Mononuclear cell (primary cell): ENCODE data around the gene RBFOX1. TPM values are rescaled to one million over a fixed set of nuclear protein-coding genes. Genes with fewer than 3 reads are reported as not detected.
"Not testable (repeated sequence)": the region's sequence is repeated elsewhere in the genome, so short reads cannot be mapped to it uniquely, and the experiment has no call there.

Experiments used
- H3K27me3 ChIP-seq: 2 replicates; pipeline ENCODE4 v1.6.0; 2011; ENCODE audit warnings: low read length, control low read depth; ENCODE audit not compliant: insufficient read depth
- H3K4me1 ChIP-seq: 2 replicates; pipeline ENCODE4 v1.5.1; 2011; ENCODE audit warnings: mild to moderate bottlenecking, low read length, control low read depth; ENCODE audit not compliant: insufficient read depth
- H3K4me3 ChIP-seq: 2 replicates; pipeline ENCODE4 v1.5.1; 2011; ENCODE audit warnings: mild to moderate bottlenecking, low read length, moderate library complexity
- H3K9me3 ChIP-seq: 2 replicates; pipeline ENCODE4 v1.5.1; 2011; ENCODE audit warnings: low read depth, mild to moderate bottlenecking, control low read depth, low read length
- total RNA-seq: library from RNA; depleted of rRNA; stranded (reverse); fragments of >200 nt; gene quantifications from one replicate; pipeline ENCODE4 v1.2.3, GENCODE V29; 2012

Gene RBFOX1
- total RNA-seq, 1 donor, result not detected

DNA sequence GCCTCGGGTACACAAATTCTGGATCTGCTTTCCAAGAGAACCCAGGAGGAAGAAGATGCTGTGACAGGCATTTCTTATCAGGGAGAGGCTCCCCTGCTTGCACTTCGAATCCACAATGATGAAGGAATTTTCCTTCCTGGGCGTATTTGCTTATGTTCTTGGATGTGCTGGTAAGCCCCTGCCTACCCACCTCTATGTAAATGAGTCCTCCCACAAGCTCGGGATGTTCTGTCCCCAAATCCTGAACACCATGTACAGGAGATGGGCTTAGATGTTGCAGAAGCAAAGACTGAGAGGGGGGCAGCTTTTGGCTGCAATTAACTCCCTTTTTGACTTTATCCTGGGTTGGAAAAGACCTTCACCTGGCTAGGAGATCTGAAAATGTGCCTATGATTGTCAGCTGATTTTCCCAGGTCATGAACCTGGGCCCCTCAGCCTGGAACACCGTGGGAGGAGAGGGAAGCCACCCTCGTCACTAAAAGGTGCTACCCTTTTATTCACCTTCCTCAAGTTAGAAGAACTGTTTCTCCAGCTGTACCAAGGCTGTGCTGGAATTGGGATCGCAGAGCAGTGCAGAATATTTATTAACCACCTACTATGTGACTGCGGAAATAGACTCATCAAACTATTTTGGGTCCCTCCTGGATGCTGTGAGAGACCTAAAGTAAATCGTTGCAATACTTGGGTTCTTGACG lies 150.1 kb downstream of the RBFOX1 start:
- Histone ChIP-seq H3K4me3 (no peak overlapping the region), H3K4me1 (no peaks in the 10 kb centered on the region), H3K9me3 (no peaks in the 10 kb centered on the region), H3K27me3 (no peaks in the 10 kb centered on the region)

DNA sequence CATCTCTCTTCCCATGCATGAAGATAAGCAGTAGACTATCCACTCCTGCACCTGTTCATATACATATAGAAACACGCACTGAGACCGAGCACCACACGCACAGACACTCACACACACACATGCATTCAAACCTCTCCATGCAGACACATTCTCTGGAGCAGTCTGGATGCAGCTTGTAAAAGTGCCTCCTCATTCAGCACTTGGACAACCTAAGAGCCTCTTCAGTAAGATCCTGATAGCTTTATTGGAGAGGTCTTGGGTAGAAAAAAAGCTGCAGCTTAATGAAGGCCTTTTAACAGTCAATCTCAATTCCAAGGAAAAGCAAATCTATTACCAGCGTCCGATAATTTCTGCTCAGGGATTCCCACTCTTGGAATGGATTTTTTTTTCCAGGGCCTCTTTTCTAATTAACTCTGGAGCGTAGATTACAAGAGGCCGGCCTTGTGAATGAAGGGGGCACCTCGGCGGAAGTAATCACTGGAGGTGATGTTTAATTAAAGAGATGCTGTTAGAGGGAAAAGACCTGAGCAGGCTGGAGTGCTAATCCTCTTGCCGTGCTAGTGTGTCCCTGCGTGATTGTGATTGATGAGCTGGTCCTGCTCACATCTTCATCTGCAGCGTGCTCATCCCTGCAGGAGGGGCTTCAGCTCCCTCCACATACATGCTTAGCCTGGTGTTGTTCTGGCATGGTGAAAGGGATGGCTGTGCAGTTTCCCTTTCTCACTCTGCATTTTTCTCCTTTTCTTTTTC lies 155.1 kb downstream of the RBFOX1 start:
- no peaks in the 10 kb centered on the region for H3K4me1 ChIP-seq
- no peak overlapping the region for H3K4me3 ChIP-seq
- H3K27me3 ChIP-seq, result no peaks in the 10 kb centered on the region
- H3K9me3 ChIP-seq, result no peaks in the 10 kb centered on the region

- H3K4me3 ChIP-seq, result no peak overlapping the region
Observed at GRCh38 chr16:7492122-7492521, 159.5 kb downstream of the RBFOX1 start.

GRCh38 chr16:7493133-7493532 lies 160.5 kb downstream of the RBFOX1 start:
- Histone ChIP-seq H3K27me3 (no peaks in the 10 kb centered on the region), H3K9me3 (no peaks in the 10 kb centered on the region)

More at GRCh38 chr16:7492122-7492521, 159.5 kb downstream of the RBFOX1 start:
- Histone ChIP-seq H3K4me1 (no peaks in the 10 kb centered on the region), H3K27me3 (no peaks in the 10 kb centered on the region), H3K9me3 (no peaks in the 10 kb centered on the region)

DNA sequence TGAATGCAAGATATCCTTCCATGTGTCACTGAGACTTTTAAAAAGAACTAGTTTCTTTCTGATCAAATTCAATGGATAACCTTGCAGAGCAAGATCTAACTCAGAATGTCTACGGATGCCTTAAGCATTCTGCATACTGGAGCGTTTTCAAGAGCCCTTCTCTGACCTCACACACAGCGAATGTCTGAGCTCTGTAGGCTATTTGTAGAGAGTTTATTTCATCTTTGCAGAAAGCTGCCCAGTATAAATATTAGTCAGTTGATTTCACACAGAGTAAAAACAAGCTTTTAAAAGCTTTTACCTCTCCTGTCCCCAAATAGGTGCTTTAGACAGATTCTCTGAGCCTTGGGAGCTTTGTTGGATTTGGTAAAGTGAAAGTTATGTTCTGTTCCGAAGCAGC lies 165.0 kb downstream of the RBFOX1 start:
- Histone ChIP-seq H3K9me3 (peaks cover 5% of the 10 kb centered on the region), H3K4me3 (no peak overlapping the region), H3K4me1 (no peaks in the 10 kb centered on the region), H3K27me3 (no peaks in the 10 kb centered on the region)

More at GRCh38 chr16:7493133-7493532, 160.5 kb downstream of the RBFOX1 start:
- Histone ChIP-seq H3K4me1 (no peaks in the 10 kb centered on the region), H3K4me3 (no peak overlapping the region)

- Histone ChIP-seq H3K4me1 (no peaks in the 10 kb centered on the region), H3K4me3 (no peak overlapping the region), H3K9me3 (peaks cover 5% of the 10 kb centered on the region), H3K27me3 (no peaks in the 10 kb centered on the region)
Observed at GRCh38 chr16:7501868-7502267, 169.2 kb downstream of the RBFOX1 start.

- H3K4me3 ChIP-seq, H3K27me3 ChIP-seq, H3K9me3 ChIP-seq, H3K4me1 ChIP-seq: not testable (repeated sequence)
Observed at GRCh38 chr16:7502591-7503157, 170.0 kb downstream of the RBFOX1 start.

- Histone ChIP-seq H3K9me3 (peaks cover 5% of the 10 kb centered on the region), H3K4me3 (no peak overlapping the region), H3K4me1 (no peaks in the 10 kb centered on the region), H3K27me3 (no peaks in the 10 kb centered on the region)
Observed at GRCh38 chr16:7503666-7504065, 171.0 kb downstream of the RBFOX1 start.

DNA sequence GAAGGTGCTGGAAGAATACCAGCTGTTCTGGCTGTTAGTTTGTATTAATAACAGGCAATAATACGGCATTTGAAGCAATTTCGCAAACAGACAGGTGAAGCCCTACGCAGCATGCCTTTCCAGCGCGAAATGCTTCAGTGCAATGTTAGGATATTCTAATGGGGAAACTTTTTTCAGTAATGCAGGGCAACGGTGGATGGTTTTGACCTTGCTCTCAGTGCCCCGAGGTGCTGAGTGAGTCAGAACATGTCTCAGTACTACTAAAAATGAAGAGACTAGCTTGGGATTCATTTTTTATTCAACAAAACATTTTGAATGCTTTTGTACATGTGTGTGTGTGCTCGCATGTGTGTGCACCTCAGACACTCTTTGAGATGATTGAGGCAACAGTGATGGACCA lies 172.2 kb downstream of the RBFOX1 start:
- Histone ChIP-seq H3K4me1 (no peaks in the 10 kb centered on the region), H3K9me3 (peaks cover 5% of the 10 kb centered on the region), H3K4me3 (no peak overlapping the region), H3K27me3 (no peaks in the 10 kb centered on the region)

- H3K27me3 ChIP-seq, result no peaks in the 10 kb centered on the region
- H3K9me3 ChIP-seq, result peaks cover 5% of the 10 kb centered on the region
- H3K4me3 ChIP-seq, result no peak overlapping the region
- no peaks in the 10 kb centered on the region for H3K4me1 ChIP-seq
Observed at GRCh38 chr16:7505495-7505894, 172.8 kb downstream of the RBFOX1 start.

- Histone ChIP-seq H3K4me3 (no peak overlapping the region), H3K9me3 (peaks cover 1% of the 10 kb centered on the region), H3K27me3 (no peaks in the 10 kb centered on the region)
Observed at GRCh38 chr16:7506363-7506762, 173.7 kb downstream of the RBFOX1 start.

DNA sequence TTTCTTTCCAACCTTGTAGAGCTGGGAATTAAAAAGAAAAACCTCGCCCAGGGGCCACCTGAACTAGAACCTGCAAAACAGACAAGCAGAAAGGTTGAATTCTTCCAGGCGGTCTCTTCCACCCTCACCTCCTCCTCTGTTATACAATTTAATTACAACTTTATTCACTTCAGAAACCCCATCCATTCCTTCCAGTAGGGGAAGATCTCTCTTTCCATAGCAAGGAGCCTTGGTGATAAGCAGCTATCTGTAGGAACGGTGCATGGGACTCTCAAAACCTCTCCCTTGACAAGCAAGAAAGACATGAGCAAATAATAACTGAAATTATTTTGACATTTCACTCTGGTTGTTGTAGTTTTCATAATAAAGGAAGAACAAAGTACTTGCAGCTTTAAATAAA lies 176.0 kb downstream of the RBFOX1 start:
- Histone ChIP-seq H3K4me3 (no peak overlapping the region), H3K4me1 (no peaks in the 10 kb centered on the region), H3K27me3 (no peaks in the 10 kb centered on the region), H3K9me3 (no peaks in the 10 kb centered on the region)

More at GRCh38 chr16:7506363-7506762, 173.7 kb downstream of the RBFOX1 start:
- no peaks in the 10 kb centered on the region for H3K4me1 ChIP-seq

DNA sequence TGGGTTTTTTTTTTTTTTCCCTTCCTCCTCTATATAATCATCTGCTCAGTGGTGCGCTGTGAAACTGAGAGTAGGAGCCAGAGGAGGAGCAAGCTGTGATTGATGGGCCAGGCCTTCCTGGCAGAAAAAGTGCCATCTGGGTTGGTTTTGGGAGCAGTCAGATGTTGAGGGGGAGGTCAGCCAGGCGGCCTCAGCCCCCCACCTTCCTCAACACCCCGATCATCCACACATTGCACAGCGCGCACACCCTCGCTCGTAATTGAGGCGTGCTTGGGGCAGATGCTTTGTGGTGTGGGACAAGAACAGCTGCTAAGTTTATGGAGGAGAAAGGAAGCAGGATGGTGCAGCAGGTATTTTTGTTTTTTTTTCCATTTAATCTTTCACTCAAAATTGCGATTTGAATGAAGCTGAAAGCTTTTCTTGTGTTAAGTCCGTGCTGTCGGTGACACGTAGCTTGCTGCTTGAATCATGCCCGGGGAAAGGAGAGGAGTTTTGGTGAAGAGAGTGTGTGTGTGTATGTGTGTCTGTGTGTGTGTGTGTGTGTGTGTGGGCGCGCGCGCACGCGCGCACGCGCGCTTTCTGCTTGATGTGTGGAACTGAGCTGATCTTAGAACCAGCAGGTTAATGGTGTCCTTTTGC lies 177.4 kb downstream of the RBFOX1 start:
- no peaks in the 10 kb centered on the region for H3K9me3 ChIP-seq
- H3K4me1 ChIP-seq, result no peaks in the 10 kb centered on the region
- no peaks in the 10 kb centered on the region for H3K27me3 ChIP-seq
- H3K4me3 ChIP-seq, result no peak overlapping the region

- Histone ChIP-seq H3K27me3 (no peaks in the 10 kb centered on the region), H3K9me3 (no peaks in the 10 kb centered on the region), H3K4me3 (no peak overlapping the region), H3K4me1 (no peaks in the 10 kb centered on the region)
Observed at GRCh38 chr16:7511549-7512260, 179.1 kb downstream of the RBFOX1 start.

- Histone ChIP-seq H3K27me3 (no peaks in the 10 kb centered on the region), H3K4me1 (no peaks in the 10 kb centered on the region)
Observed at GRCh38 chr16:7512503-7512902, 179.9 kb downstream of the RBFOX1 start.

More at GRCh38 chr16:7512503-7512902, 179.9 kb downstream of the RBFOX1 start:
- Histone ChIP-seq H3K4me3 (no peak overlapping the region), H3K9me3 (no peaks in the 10 kb centered on the region)
